ENCODE measurements around the gene TFF1. TPM values are rescaled to one million over a fixed set of nuclear protein-coding genes. Genes with fewer than 3 reads are reported as not detected.

The TFF1 gene
- total and polyA plus RNA-seq, 11 donors: not detected

- Histone ChIP-seq H3K9me3 (no peaks in the 10 kb centered on the region), H3K27ac (no peak overlapping the region), H3K4me1 (peaks cover 0 to 6% (median 0%) of the 10 kb centered on the region in 12 donors), H3K27me3 (peaks cover 0 to 12% (median 0%) of the 10 kb centered on the region in 9 donors), H3K4me3 (no peak overlapping the region), H3K36me3 (no peaks in the 10 kb centered on the region)
- WGBS, 4 donors: 86 to 90% (median 87%) methylated on average over 21 to 24 of the region's 24 CpGs
- intact Hi-C loops (cut with DNase I): loop anchor here in 1 of 10 donors (10.0 kb wide), 1 partner anchor 186 kb away; no protein-coding TSS in a partner anchor
- TF ChIP-seq POLR2A (IDR thresholded peaks at IDR 0.05): no peak
- no peak for TF ChIP-seq CTCF (IDR thresholded peaks at IDR 0.05)
- DNase-seq: no peak
- no peak for ATAC-seq
These were observed 25.9 kb downstream of the TFF1 start for GRCh38 chr21:42340187-42341050.

GRCh38 chr21:42338729-42339715 is 27.3 kb downstream of the TFF1 start:
- intact Hi-C loops (cut with DNase I): loop anchor here in 7 of 10 donors (5.0 to 10.0 kb wide), 4 partner anchors 106 to 194 kb away; no protein-coding TSS in a partner anchor
- ATAC-seq (no peak), DNase-seq (no peak)
- Histone ChIP-seq H3K27me3 (peaks cover 0 to 25% (median 4%) of the 10 kb centered on the region in 9 donors), H3K9me3 (no peaks in the 10 kb centered on the region), H3K4me3 (no peak overlapping the region), H3K4me1 (peaks cover 0 to 6% (median 0%) of the 10 kb centered on the region in 12 donors), H3K36me3 (no peaks in the 10 kb centered on the region), H3K27ac (no peak overlapping the region)
- TF ChIP-seq CTCF (IDR thresholded peaks at IDR 0.05) (no peak), POLR2A (IDR thresholded peaks at IDR 0.05) (no peak)
- 93 to 95% (median 94%) methylated on average over 13 to 17 of the region's 17 CpGs for WGBS, 4 donors

- DNase-seq (peak in 4 of 5 donors; percentile 47 to 62 (median 56)), ATAC-seq (peak in 3 of 4 donors; percentile 56 to 86 (median 78))
- no peaks in the 10 kb centered on the region for H3K9me3 ChIP-seq
- TF ChIP-seq POLR2A (IDR thresholded peaks at IDR 0.05) (no peak), CTCF (IDR thresholded peaks at IDR 0.05) (peak; percentile 31 to 68 (median 61))
- WGBS, 4 donors: 40 to 52% (median 45%) methylated on average over 13 to 23 of the region's 23 CpGs
- H3K27ac ChIP-seq: no peak overlapping the region
- intact Hi-C loops (cut with DNase I): loop anchor here in 7 of 10 donors (5.0 to 10.0 kb wide), 4 partner anchors 107 to 193 kb away; no protein-coding TSS in a partner anchor
- no peak overlapping the region for H3K4me3 ChIP-seq
- peaks cover 0 to 26% (median 8%) of the 10 kb centered on the region in 9 donors for H3K27me3 ChIP-seq
- H3K4me1 ChIP-seq: peaks cover 0 to 6% (median 0%) of the 10 kb centered on the region in 12 donors
- no peaks in the 10 kb centered on the region for H3K36me3 ChIP-seq
These were observed 28.3 kb downstream of the TFF1 start for GRCh38 chr21:42337830-42338728.
